Heart left ventricle (tissue), 16 donors: ENCODE results near the gene PPP1R15A. TPM values are rescaled to one million over a fixed set of nuclear protein-coding genes. Genes with fewer than 3 reads are reported as not detected.

Source experiments
- ATAC-seq, 4 donors: fragments of 200-7000 bp; cut with Tn5 transposase; one replicate each; pipeline ENCODE4 v1.9.1; 2020 to 2022; ENCODE audit warnings: moderate library complexity in 4 of 4, mild to moderate bottlenecking in 3 of 4, moderate number of reproducible peaks in 1 of 4
- DNase-seq, 5 donors: peaks; one replicate each; pipeline ENCODE4 v3.0.0-alpha.2; 2020
- H3K27ac ChIP-seq, 12 donors: fragments of 200-600 bp; sonication (generic) in 4 of 12; one replicate each; pipeline versions ENCODE4 v1.5.0 to v1.8.0; 2016 to 2022; ENCODE audit warnings: mild to moderate bottlenecking in 2 of 12
- H3K27me3 ChIP-seq, 9 donors: fragments of 200-600 bp; sonication (generic) in 2 of 9; one replicate each; pipeline versions ENCODE4 v1.5.1 to v1.8.0; 2016 to 2022; ENCODE audit warnings: mild to moderate bottlenecking in 3 of 9
- H3K36me3 ChIP-seq, 9 donors: fragments of 200-600 bp; sonication (generic) in 2 of 9; one replicate each; pipeline versions ENCODE4 v1.5.0 to v1.8.0; 2018 to 2022; ENCODE audit warnings: mild to moderate bottlenecking in 2 of 9
- H3K4me1 ChIP-seq, 12 donors: fragments of 200-600 bp; sonication (generic) in 4 of 12; one replicate each; pipeline versions ENCODE4 v1.5.0 to v1.8.0; 2016 to 2022; ENCODE audit warnings: mild to moderate bottlenecking in 3 of 12
- H3K4me3 ChIP-seq, 12 donors: fragments of 200-600 bp; sonication (generic) in 4 of 12; one replicate each; pipeline versions ENCODE4 v1.5.0 to v1.8.0; 2017 to 2022; ENCODE audit warnings: mild to moderate bottlenecking in 9 of 12, moderate library complexity in 4 of 12
- H3K9me3 ChIP-seq, 12 donors: fragments of 200-600 bp; sonication (generic) in 4 of 12; one replicate each; pipeline versions ENCODE4 v1.5.0 to v1.8.0; 2016 to 2022; ENCODE audit warnings: mild to moderate bottlenecking in 1 of 12
- POLR2A ChIP-seq, 2 donors: fragments of 450-650 bp; IDR thresholded peaks; one replicate each; pipeline ENCODE4 v1.6.1; 2017; ENCODE audit warnings: antibody characterized with exemption in 2 of 2, mild to moderate bottlenecking in 2 of 2, moderate library complexity in 2 of 2
- WGBS, 4 donors: extraction: QIAGEN DNeasy Blood & Tissue Kit in 2 of 4; methylation state at CpG; one replicate each; pipeline versions ENCODE4 v1.1.5 to v1.1.7; 2013 to 2018; 5-methylcytosine and 5-hydroxymethylcytosine counted together
- intact Hi-C, 10 donors: fragments of 100-400 bp; cut with DNase I; formaldehyde crosslinking; loops; one replicate each; pipeline versions ENCODE4 v1.11.1 to v1.14.2; 2022
- polyA plus RNA-seq, 2 donors: library from polyadenylated mRNA; stranded (reverse); fragments of 200-250 nt; gene quantifications; one replicate each; pipeline ENCODE4 v1.2.3, GENCODE V29; 2013
- total RNA-seq, 9 donors: library from RNA; depleted of rRNA in 2 of 9; stranded (reverse); fragments of >200 nt in 2 of 9; fragmentation: NEBNext Ultra II Directional in 3 of 9; extraction: Animal tissue kit (Norgen Biotek cat#: 25700) in 3 of 9; gene quantifications; one replicate each; pipeline versions ENCODE4 v1.1.0 to v1.2.4, GENCODE V29; 2016 to 2023
- TF ChIP-seq, protein P1 (sequence below), 12 donors: fragments of 200-600 bp; sonication (generic) in 4 of 12; IDR thresholded peaks; one replicate each; pipeline versions ENCODE4 v1.5.0 to v1.8.0; 2018 to 2022; ENCODE audit warnings: antibody characterized with exemption in 12 of 12, mild to moderate bottlenecking in 5 of 12
- donor health status: ischemic (EF 13 %, LVEDD 7.1; RV severe dilation, severe dysfunction).
- donor health status: healthy with polysubstance abuse.
- donor health status: DM: no; HTN: yes; CAD: no.
- donor health status: DM: no; HTN: no; CAD: no.
- donor health status: ischemic (EF 25% LVEDD 6.9; RV normal size, moderate dysfunction).
- donor health status: ischemic (EF 25% LVEDD 5.7; RV mildly dilated, moderate dysfunction).
- donor health status: healthy.
- donor health status: DM: yes; HTN: yes; CAD: no.
- donor health status: ischemic (EF 35%, LVEDD 5.7; RV mildly dilated, moderate dysfunction).
- donor health status: nonischemic (EF 11% LVEDD 7.7; RV severe dilation, severe dysfunction).
- donor health status: DM: yes; HTN: yes; CAD: no.
- donor health status: PGD.
- donor health status: ischemic (EF 29% LVEDD 5.4; RV normal size, mild dysfunction).
- donor health status: nonischemic (EF 23%, LVEDD 6.1; RV moderate dilation, normal function).

PPP1R15A gene
- total and polyA plus RNA-seq, 11 donors = 51.7 to 181 (median 68.2) TPM

DNA sequence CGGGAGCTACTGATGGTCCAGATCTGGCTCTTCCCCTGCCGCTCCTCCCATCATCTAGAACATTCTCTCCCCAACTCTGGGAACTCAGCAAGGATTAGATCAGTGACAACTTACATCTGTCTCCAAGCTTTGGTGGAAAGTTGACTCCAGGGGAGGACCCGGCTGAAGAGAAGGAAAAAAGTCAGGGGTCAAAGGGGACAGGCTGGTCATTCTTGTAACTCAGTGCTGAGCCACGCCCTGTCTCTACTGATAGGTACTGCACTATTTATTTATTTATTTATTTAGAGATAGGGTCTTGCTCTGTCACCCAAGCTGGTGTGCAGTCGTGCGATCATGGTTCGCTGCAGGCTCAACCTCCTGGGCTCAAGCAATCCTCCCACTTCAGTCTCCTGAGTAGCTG, 18.1 kb upstream of the PPP1R15A start:
- Histone ChIP-seq H3K36me3 (peaks cover 0 to 16% (median 0%) of the 10 kb centered on the region in 9 donors), H3K27ac (no peak overlapping the region), H3K4me1 (peaks cover 0 to 8% (median 0%) of the 10 kb centered on the region in 12 donors), H3K27me3 (no peaks in the 10 kb centered on the region), H3K4me3 (no peak overlapping the region), H3K9me3 (no peaks in the 10 kb centered on the region)
- TF ChIP-seq, protein P1, sequence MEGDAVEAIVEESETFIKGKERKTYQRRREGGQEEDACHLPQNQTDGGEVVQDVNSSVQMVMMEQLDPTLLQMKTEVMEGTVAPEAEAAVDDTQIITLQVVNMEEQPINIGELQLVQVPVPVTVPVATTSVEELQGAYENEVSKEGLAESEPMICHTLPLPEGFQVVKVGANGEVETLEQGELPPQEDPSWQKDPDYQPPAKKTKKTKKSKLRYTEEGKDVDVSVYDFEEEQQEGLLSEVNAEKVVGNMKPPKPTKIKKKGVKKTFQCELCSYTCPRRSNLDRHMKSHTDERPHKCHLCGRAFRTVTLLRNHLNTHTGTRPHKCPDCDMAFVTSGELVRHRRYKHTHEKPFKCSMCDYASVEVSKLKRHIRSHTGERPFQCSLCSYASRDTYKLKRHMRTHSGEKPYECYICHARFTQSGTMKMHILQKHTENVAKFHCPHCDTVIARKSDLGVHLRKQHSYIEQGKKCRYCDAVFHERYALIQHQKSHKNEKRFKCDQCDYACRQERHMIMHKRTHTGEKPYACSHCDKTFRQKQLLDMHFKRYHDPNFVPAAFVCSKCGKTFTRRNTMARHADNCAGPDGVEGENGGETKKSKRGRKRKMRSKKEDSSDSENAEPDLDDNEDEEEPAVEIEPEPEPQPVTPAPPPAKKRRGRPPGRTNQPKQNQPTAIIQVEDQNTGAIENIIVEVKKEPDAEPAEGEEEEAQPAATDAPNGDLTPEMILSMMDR (IDR thresholded peaks at IDR 0.05) = no peak
- TF ChIP-seq POLR2A (IDR thresholded peaks at IDR 0.05) = no peak
- ATAC-seq (no peak), DNase-seq (no peak)
- intact Hi-C loops = no loop called here
- 82 to 89% (median 88%) methylated on average over 7 of the region's 7 CpGs for WGBS, 4 donors

- H3K9me3 ChIP-seq = no peaks in the 10 kb centered on the region
- TF ChIP-seq, protein P1 (IDR thresholded peaks at IDR 0.05) = no peak
- TF ChIP-seq POLR2A (IDR thresholded peaks at IDR 0.05) = no peak
- intact Hi-C loops = no loop called here
- H3K36me3 ChIP-seq = peaks cover 0 to 16% (median 0%) of the 10 kb centered on the region in 9 donors
- no peaks in the 10 kb centered on the region for H3K27me3 ChIP-seq
- no peak overlapping the region for H3K27ac ChIP-seq
- peaks cover 0 to 13% (median 0%) of the 10 kb centered on the region in 12 donors for H3K4me1 ChIP-seq
- H3K4me3 ChIP-seq = no peak overlapping the region
- 97 to 99% (median 98%) methylated on average over 6 of the region's 6 CpGs for WGBS, 4 donors
- no peak for DNase-seq
- no peak for ATAC-seq
These were observed 15.3 kb upstream of the PPP1R15A start for GRCh38 chr19:48856921-48857320.

DNA sequence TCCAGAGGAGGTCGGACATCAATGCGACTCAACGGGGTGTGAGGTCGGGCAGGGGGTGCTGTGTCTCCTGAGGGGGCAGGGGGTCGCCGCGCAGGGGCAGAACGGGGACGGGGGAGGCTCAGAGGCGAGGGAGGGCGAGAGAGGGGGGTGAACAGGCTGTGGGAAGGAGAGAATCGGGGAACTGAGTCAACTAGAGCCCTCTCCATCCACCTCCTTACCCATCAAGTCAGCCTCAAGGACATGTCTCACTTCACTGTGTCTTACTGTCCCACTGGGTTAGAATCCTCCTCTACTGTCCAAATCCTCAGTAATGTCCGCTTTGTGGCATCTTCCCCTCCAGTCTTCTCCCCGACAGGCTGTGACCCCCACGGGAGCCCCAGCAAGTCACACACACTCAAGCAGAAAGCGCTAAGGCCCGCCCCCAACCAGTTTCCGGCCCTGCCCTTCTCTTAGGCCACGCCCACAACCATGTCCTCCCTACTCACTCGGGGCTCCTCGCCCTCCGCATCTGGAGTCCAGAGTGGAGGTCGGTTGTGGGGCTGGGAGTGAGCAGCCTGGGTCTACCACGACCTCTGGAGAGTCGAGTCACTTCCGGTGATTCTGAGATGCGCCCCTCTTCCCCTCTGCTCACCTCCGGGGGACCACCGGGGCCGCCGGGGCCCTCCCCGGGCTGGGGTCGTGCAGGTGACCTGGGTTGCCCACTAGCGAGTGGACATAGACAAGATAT, 13.1 kb upstream of the PPP1R15A start:
- DNase-seq (peak in 3 of 5 donors; percentile 33 to 78 (median 54)), ATAC-seq (peak in 3 of 4 donors; percentile 51 to 64 (median 51))
- H3K4me3 ChIP-seq = peak overlapping the region in 7 of 12 donors; percentile 12 to 48 (median 27)
- H3K27ac ChIP-seq = peak overlapping the region in 3 of 12 donors; percentile 13 to 37 (median 20)
- H3K4me1 ChIP-seq = peaks cover 0 to 13% (median 0%) of the 10 kb centered on the region in 12 donors
- TF ChIP-seq, protein P1 (IDR thresholded peaks at IDR 0.05) = no peak
- no peak for TF ChIP-seq POLR2A (IDR thresholded peaks at IDR 0.05)
- intact Hi-C loops = no loop called here
- 42 to 66% (median 56%) methylated on average over 28 to 34 of the region's 34 CpGs for WGBS, 4 donors
- peaks cover 0 to 7% (median 0%) of the 10 kb centered on the region in 9 donors for H3K36me3 ChIP-seq
- H3K9me3 ChIP-seq = no peaks in the 10 kb centered on the region
- H3K27me3 ChIP-seq = no peaks in the 10 kb centered on the region

DNA sequence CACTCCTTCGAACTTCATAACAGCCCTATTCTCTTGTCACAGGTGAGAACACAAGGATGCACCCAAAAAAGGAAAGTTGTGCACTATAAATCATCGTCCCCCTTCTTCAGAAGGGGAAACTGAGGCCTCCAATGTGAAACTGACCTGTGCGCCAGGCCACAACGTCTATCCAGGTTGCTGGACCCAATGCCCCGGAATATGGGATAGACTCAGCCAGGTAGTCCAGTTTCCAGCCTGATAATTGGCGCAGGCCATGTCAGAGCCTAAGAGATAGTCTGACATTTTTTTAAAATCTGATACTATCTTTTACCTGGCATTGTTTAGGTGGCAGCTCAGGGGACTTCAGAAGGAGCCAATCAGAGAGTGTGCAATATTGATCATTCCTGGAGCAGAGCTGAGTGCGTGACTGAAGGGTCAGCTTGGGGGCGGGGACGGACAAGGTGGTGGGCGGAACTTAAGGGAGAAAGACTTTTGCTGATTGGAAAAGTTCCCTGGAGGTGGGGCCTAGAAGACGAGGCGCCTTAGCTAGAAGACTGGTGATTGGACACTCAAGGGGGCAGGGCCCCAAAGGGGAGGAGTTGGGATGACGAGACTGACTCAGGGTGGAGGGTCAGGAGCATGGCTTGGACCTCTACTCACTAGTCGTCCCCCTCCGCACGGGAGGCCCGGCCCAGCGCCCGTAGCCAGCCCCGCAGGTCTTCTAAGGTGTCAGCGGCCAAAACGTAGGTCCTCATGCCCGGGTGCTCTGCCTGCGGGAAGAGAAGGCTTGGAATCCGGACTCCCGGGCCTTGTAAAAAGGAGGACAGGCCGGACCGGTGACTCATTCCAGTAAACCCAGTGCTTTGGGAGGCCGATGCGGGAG, 12.3 kb upstream of the PPP1R15A start:
- intact Hi-C loops = no loop called here
- H3K4me1 ChIP-seq = peaks cover 0 to 13% (median 0%) of the 10 kb centered on the region in 12 donors
- 80 to 93% (median 84%) methylated on average over 30 of the region's 30 CpGs for WGBS, 4 donors
- peak overlapping the region in 3 of 12 donors; percentile 13 to 37 (median 20) for H3K27ac ChIP-seq
- H3K9me3 ChIP-seq = no peaks in the 10 kb centered on the region
- ATAC-seq (peak in 3 of 4 donors; percentile 38 to 73 (median 68)), DNase-seq (peak in 3 of 5 donors; percentile 23 to 52 (median 41))
- TF ChIP-seq, protein P1 (IDR thresholded peaks at IDR 0.05) = no peak
- no peak for TF ChIP-seq POLR2A (IDR thresholded peaks at IDR 0.05)
- peak overlapping the region in 7 of 12 donors; percentile 12 to 48 (median 27) for H3K4me3 ChIP-seq
- no peaks in the 10 kb centered on the region for H3K27me3 ChIP-seq
- peaks cover 0 to 14% (median 0%) of the 10 kb centered on the region in 9 donors for H3K36me3 ChIP-seq
